H9 (cell line): Measurements from ENCODE around the gene GMPPB. TPM values are rescaled to one million over a fixed set of nuclear protein-coding genes. Genes with fewer than 3 reads are reported as not detected.

ENCODE experiments used
- DNase-seq: peaks from one replicate; pipeline ENCODE4 v3.0.0-alpha.2; 2017
- H2AFZ ChIP-seq: one replicate; pipeline ENCODE4 v1.6.1; 2013; ENCODE audit warnings: mild to moderate bottlenecking, low read length, control low read depth, moderate library complexity
- H2AK5ac ChIP-seq: 2 replicates; pipeline ENCODE4 v1.6.1; 2013; ENCODE audit warnings: low read length, control low read depth, mixed read lengths; ENCODE audit not compliant: insufficient read length
- H2BK120ac ChIP-seq: one replicate; pipeline ENCODE4 v1.6.1; 2013; ENCODE audit warnings: low read depth, mild to moderate bottlenecking, low read length, control low read depth, inconsistent platforms; ENCODE audit not compliant: poor library complexity, severe bottlenecking
- H2BK12ac ChIP-seq: 2 replicates; pipeline ENCODE4 v1.6.1; 2013; ENCODE audit warnings: low read length, control low read depth, mixed read lengths, low read depth; ENCODE audit not compliant: insufficient read length
- H2BK15ac ChIP-seq: 2 replicates; pipeline ENCODE4 v1.6.1; 2013; ENCODE audit warnings: low read depth, low read length, control low read depth
- H2BK20ac ChIP-seq: one replicate; pipeline ENCODE4 v1.6.1; 2013; ENCODE audit warnings: low read depth, mild to moderate bottlenecking, low read length, control low read depth, inconsistent platforms; ENCODE audit not compliant: poor library complexity, severe bottlenecking
- H2BK5ac ChIP-seq: 2 replicates; pipeline ENCODE4 v1.6.1; 2013; ENCODE audit warnings: low read length, control low read depth, mixed read lengths; ENCODE audit not compliant: insufficient read length
- H3K14ac ChIP-seq: 2 replicates; pipeline ENCODE4 v1.6.1; 2013; ENCODE audit warnings: low read length, control low read depth; ENCODE audit not compliant: insufficient read depth
- H3K18ac ChIP-seq: 2 replicates; pipeline ENCODE4 v1.6.1; 2013; ENCODE audit warnings: low read depth, mild to moderate bottlenecking, mixed read lengths, low read length, control low read depth; ENCODE audit not compliant: insufficient read length
- H3K23ac ChIP-seq: 2 replicates; pipeline ENCODE4 v1.6.1; 2013; ENCODE audit warnings: low read length, control low read depth, mixed read lengths, low read depth; ENCODE audit not compliant: insufficient read length
- H3K23me2 ChIP-seq: 2 replicates; pipeline ENCODE4 v1.6.1; 2013; ENCODE audit warnings: low read depth, mild to moderate bottlenecking, mixed read lengths, low read length, control low read depth; ENCODE audit not compliant: insufficient read length, poor library complexity, severe bottlenecking
- H3K27ac ChIP-seq: 2 replicates; pipeline ENCODE4 v1.5.1; 2013; ENCODE audit warnings: low read length, control low read depth, mixed read lengths, low read depth; ENCODE audit not compliant: insufficient read length
- H3K27me3 ChIP-seq: 2 replicates; pipeline ENCODE4 v1.6.1; 2013; ENCODE audit warnings: low read length, control low read depth, inconsistent platforms; ENCODE audit not compliant: insufficient read depth
- H3K4ac ChIP-seq: 2 replicates; pipeline ENCODE4 v1.6.1; 2013; ENCODE audit warnings: low read depth, mild to moderate bottlenecking, control low read depth, inconsistent platforms, low read length, moderate library complexity
- H3K4me1 ChIP-seq: 2 replicates; pipeline ENCODE4 v1.6.1; 2013; ENCODE audit warnings: low read length, control low read depth, inconsistent platforms; ENCODE audit not compliant: insufficient read depth
- H3K4me2 ChIP-seq: 2 replicates; pipeline ENCODE4 v1.6.1; 2013; ENCODE audit warnings: low read length, control low read depth, mixed read lengths; ENCODE audit not compliant: insufficient read length, insufficient read depth
- H3K56ac ChIP-seq: 2 replicates; pipeline ENCODE4 v1.6.1; 2013; ENCODE audit warnings: low read depth, mild to moderate bottlenecking, mixed read lengths, low read length, control low read depth; ENCODE audit not compliant: insufficient read length
- H3K79me1 ChIP-seq: 2 replicates; pipeline ENCODE4 v1.6.1; 2013; ENCODE audit warnings: low read depth, mild to moderate bottlenecking, moderate library complexity, low read length, control low read depth, inconsistent platforms; ENCODE audit not compliant: insufficient read depth, poor library complexity, severe bottlenecking
- H3K79me2 ChIP-seq: 2 replicates; pipeline ENCODE4 v1.6.1; 2013; ENCODE audit warnings: low read length, control low read depth, inconsistent platforms; ENCODE audit not compliant: insufficient read depth
- H3K9ac ChIP-seq: 2 replicates; pipeline ENCODE4 v1.6.1; 2013; ENCODE audit warnings: low read length, control low read depth, mixed read lengths; ENCODE audit not compliant: insufficient read length; ENCODE audit errors: extremely low read depth
- H3K9me3 ChIP-seq: one replicate; pipeline ENCODE4 v1.6.1; 2013; ENCODE audit warnings: low read depth, low read length, inconsistent platforms; ENCODE audit not compliant: control insufficient read depth
- H3T11ph ChIP-seq: one replicate; pipeline ENCODE4 v1.6.1; 2013; ENCODE audit warnings: mild to moderate bottlenecking, low read length, control low read depth, inconsistent platforms
- H4K20me1 ChIP-seq: one replicate; pipeline ENCODE4 v1.6.1; 2013; ENCODE audit not compliant: control insufficient read depth, insufficient read length, insufficient read depth
- H4K5ac ChIP-seq: 2 replicates; pipeline ENCODE4 v1.6.1; 2013; ENCODE audit warnings: low read depth, mild to moderate bottlenecking, mixed read lengths, low read length, control low read depth; ENCODE audit not compliant: insufficient read length
- H4K8ac ChIP-seq: replicated peaks from 2 replicates; pipeline ENCODE4 v1.6.1; 2013; ENCODE audit warnings: low read length, control low read depth, mixed read lengths, low read depth; ENCODE audit not compliant: insufficient read length
- H4K91ac ChIP-seq: 2 replicates; pipeline ENCODE4 v1.6.1; 2013; ENCODE audit warnings: low read depth, mild to moderate bottlenecking, moderate library complexity, mixed read lengths, low read length, control low read depth; ENCODE audit not compliant: insufficient read length
- H3K27ac Mint-ChIP-seq, 3 experiments: 2 replicates in 2 of 3; 3 replicates in 1 of 3; pipeline ENCODE4 v1.8.0; 2020 to 2021; ENCODE audit warnings: mixed read lengths in 3 of 3, mild to moderate bottlenecking in 1 of 3, moderate library complexity in 1 of 3
- H3K27me3 Mint-ChIP-seq: 2 replicates; pipeline ENCODE4 v1.8.0; 2021; ENCODE audit warnings: low read depth, mild to moderate bottlenecking, moderate library complexity, mixed read lengths
- H3K36me3 Mint-ChIP-seq, 3 experiments: 2 replicates in 2 of 3; 3 replicates in 1 of 3; pipeline ENCODE4 v1.8.0; 2020 to 2021; ENCODE audit warnings: low read depth in 3 of 3, mixed read lengths in 3 of 3; ENCODE audit not compliant: insufficient read depth in 1 of 3
- H3K4me1 Mint-ChIP-seq, 2 experiments: 2 replicates each; pipeline ENCODE4 v1.8.0; 2020; ENCODE audit warnings: mixed read lengths in 2 of 2
- H3K4me3 Mint-ChIP-seq, 2 experiments: 2 replicates in 1 of 2; 3 replicates in 1 of 2; pipeline ENCODE4 v1.8.0; 2020 to 2021; ENCODE audit warnings: mild to moderate bottlenecking in 2 of 2, mixed read lengths in 2 of 2, moderate library complexity in 1 of 2
- H3K9me3 Mint-ChIP-seq, 2 experiments: 2 replicates in 1 of 2; 3 replicates in 1 of 2; pipeline ENCODE4 v1.8.0; 2020; ENCODE audit warnings: mild to moderate bottlenecking in 2 of 2, mixed read lengths in 2 of 2, moderate library complexity in 1 of 2
- CTCF ChIP-seq: fragments of 200-600 bp; sonication (generic); conservative IDR thresholded peaks from 3 replicates; pipeline ENCODE4 v1.8.0; 2021; ENCODE audit warnings: antibody characterized with exemption, mild to moderate bottlenecking
- WGBS: extraction: QIAGEN DNeasy Blood & Tissue Kit; methylation state at CpG from one replicate; pipeline ENCODE4 v1.1.7; 2013; ENCODE audit warnings: missing lambda C conversion rate, low lambda C conversion rate, mixed read lengths; ENCODE audit not compliant: insufficient read length; ENCODE audit errors: extremely low coverage; 5-methylcytosine and 5-hydroxymethylcytosine counted together
- total RNA-seq: library from RNA; stranded (reverse); gene quantifications from 2 replicates; pipeline ENCODE4 v1.2.1, GENCODE V29; 2021

The GMPPB gene
- total RNA-seq, 1 experiment from 2014 or later = 31.1 TPM

- H4K8ac ChIP-seq = no peak overlapping the region
- H4K20me1 ChIP-seq = no peaks in the 10 kb centered on the region
- no peak overlapping the region for H4K5ac ChIP-seq
- no peak overlapping the region for H2BK20ac ChIP-seq
- peaks cover 15% of the 10 kb centered on the region in 2 experiments for H3K4me1 Mint-ChIP-seq
- no peak overlapping the region for H2AFZ ChIP-seq
- H3K4me1 ChIP-seq = no peaks in the 10 kb centered on the region
- H3K4ac ChIP-seq = no peak overlapping the region
- no peaks in the 10 kb centered on the region for H3K79me2 ChIP-seq
- no peak overlapping the region for H3T11ph ChIP-seq
- H3K23ac ChIP-seq = no peak overlapping the region
- H3K23me2 ChIP-seq = peaks cover 18% of the 10 kb centered on the region
- H3K18ac ChIP-seq = no peak overlapping the region
- H3K56ac ChIP-seq = no peak overlapping the region
- H3K36me3 Mint-ChIP-seq = peaks cover 0 to 38% (median 34%) of the 10 kb centered on the region in 3 experiments; a peak in 6 of 7 replicates
- no peak overlapping the region for H2BK12ac ChIP-seq
- no peak overlapping the region for H3K27ac ChIP-seq
- H3K4me3 Mint-ChIP-seq = peak overlapping the region; percentile 79 to 87
- no peaks in the 10 kb centered on the region for H3K9me3 ChIP-seq
- H3K9me3 Mint-ChIP-seq = no peaks in the 10 kb centered on the region
- no peak for TF ChIP-seq CTCF
- H2BK5ac ChIP-seq = no peak overlapping the region
- peak overlapping the region; percentile 23 for H3K9ac ChIP-seq
- peaks cover 2% of the 10 kb centered on the region for H3K79me1 ChIP-seq
- no peak overlapping the region for H4K91ac ChIP-seq
- H2BK15ac ChIP-seq = no peak overlapping the region
- no CpG with 5 or more reads among the region's 33 CpGs for WGBS
- H3K4me2 ChIP-seq = peak overlapping the region; percentile 44
- no peak for DNase-seq
- H3K27me3 ChIP-seq = no peaks in the 10 kb centered on the region
- peak overlapping the region; percentile 47 for H3K14ac ChIP-seq
- H2AK5ac ChIP-seq = no peak overlapping the region
- H2BK120ac ChIP-seq = no peak overlapping the region
- peaks cover 4% of the 10 kb centered on the region for H3K27me3 Mint-ChIP-seq
- peak overlapping the region; percentile 3 to 95 (median 14); a peak in 3 of 7 replicates for H3K27ac Mint-ChIP-seq
Observed at GRCh38 chr3:49718858-49719213, 4.9 kb downstream of the GMPPB start.
